Right atrium auricular region (tissue), 2 donors: ENCODE data around the gene RPP25. TPM values are rescaled to one million over a fixed set of nuclear protein-coding genes. Genes with fewer than 3 reads are reported as not detected.

Experiments used
- DNase-seq: peaks from one replicate; pipeline ENCODE4 v3.0.0-alpha.2; 2019; ENCODE audit warnings: low spot score
- H3K27ac ChIP-seq, 2 donors: fragments of 200-600 bp; sonication (generic); 1 replicate in 1 of 2; 2 replicates in 1 of 2; pipeline ENCODE4 v1.5.1; 2016 to 2019
- H3K27me3 ChIP-seq, 2 donors: fragments of 200-600 bp; sonication (generic); one replicate each; pipeline versions ENCODE4 v1.5.1 to v1.6.0; 2017 to 2019
- H3K36me3 ChIP-seq: fragments of 200-600 bp; sonication (generic); one replicate; pipeline ENCODE4 v1.5.1; 2016
- H3K4me1 ChIP-seq, 2 donors: fragments of 200-600 bp; sonication (generic); one replicate each; pipeline versions ENCODE4 v1.5.1 to v1.6.0; 2017 to 2019
- H3K4me3 ChIP-seq, 2 donors: fragments of 200-600 bp; sonication (generic); 1 replicate in 1 of 2; 2 replicates in 1 of 2; pipeline ENCODE4 v1.5.1; 2017 to 2019; ENCODE audit warnings: mild to moderate bottlenecking in 1 of 2, moderate library complexity in 1 of 2
- H3K9me3 ChIP-seq, 2 donors: fragments of 200-600 bp; sonication (generic); one replicate each; pipeline ENCODE4 v1.5.1; 2019
- CTCF ChIP-seq, 2 donors: fragments of 200-600 bp; sonication (generic); IDR thresholded peaks; one replicate each; pipeline ENCODE4 v1.5.1; 2019; ENCODE audit warnings: antibody characterized with exemption in 2 of 2
- total RNA-seq, 2 donors: library from RNA; depleted of rRNA; stranded (reverse); fragments of >200 nt; gene quantifications; one replicate each; pipeline ENCODE4 v1.1.0, GENCODE V29; 2016

The RPP25 gene
- total RNA-seq, 2 donors from 2014 or later, result 4.3 to 9.4 TPM

GRCh38 chr15:74962671-74963070, 6.1 kb upstream of the RPP25 start:
- Histone ChIP-seq H3K4me3 (no peak overlapping the region), H3K9me3 (no peaks in the 10 kb centered on the region), H3K4me1 (peaks cover 0 to 23% of the 10 kb centered on the region in 2 donors), H3K36me3 (no peaks in the 10 kb centered on the region), H3K27ac (no peak overlapping the region), H3K27me3 (no peaks in the 10 kb centered on the region)
- no peak for TF ChIP-seq CTCF (IDR thresholded peaks at IDR 0.05)
- no peak for DNase-seq

GRCh38 chr15:74962219-74962618, 5.6 kb upstream of the RPP25 start:
- H3K36me3 ChIP-seq, result no peaks in the 10 kb centered on the region
- no peaks in the 10 kb centered on the region for H3K27me3 ChIP-seq
- TF ChIP-seq CTCF (IDR thresholded peaks at IDR 0.05), result no peak
- no peaks in the 10 kb centered on the region for H3K9me3 ChIP-seq
- peaks cover 0 to 28% of the 10 kb centered on the region in 2 donors for H3K4me1 ChIP-seq
- no peak overlapping the region for H3K4me3 ChIP-seq
- no peak overlapping the region for H3K27ac ChIP-seq
- no peak for DNase-seq

- no peak for DNase-seq
- no peak overlapping the region for H3K4me3 ChIP-seq
- H3K36me3 ChIP-seq, result no peaks in the 10 kb centered on the region
- H3K9me3 ChIP-seq, result no peaks in the 10 kb centered on the region
- no peak for TF ChIP-seq CTCF (IDR thresholded peaks at IDR 0.05)
- H3K27me3 ChIP-seq, result no peaks in the 10 kb centered on the region
- H3K4me1 ChIP-seq, result peaks cover 0 to 30% of the 10 kb centered on the region in 2 donors
- H3K27ac ChIP-seq, result no peak overlapping the region
Observed at GRCh38 chr15:74961616-74962015, 5.0 kb upstream of the RPP25 start.

GRCh38 chr15:74960995-74961588, 4.5 kb upstream of the RPP25 start:
- H3K27me3 ChIP-seq, result no peaks in the 10 kb centered on the region
- H3K36me3 ChIP-seq, result no peaks in the 10 kb centered on the region
- H3K27ac ChIP-seq, result no peak overlapping the region
- no peak for DNase-seq
- no peak overlapping the region for H3K4me3 ChIP-seq
- H3K9me3 ChIP-seq, result no peaks in the 10 kb centered on the region
- no peak for TF ChIP-seq CTCF (IDR thresholded peaks at IDR 0.05)
- H3K4me1 ChIP-seq, result peaks cover 0 to 35% of the 10 kb centered on the region in 2 donors

- Histone ChIP-seq H3K9me3 (no peaks in the 10 kb centered on the region), H3K36me3 (no peaks in the 10 kb centered on the region), H3K27ac (no peak overlapping the region), H3K4me1 (peaks cover 0 to 43% of the 10 kb centered on the region in 2 donors), H3K4me3 (no peak overlapping the region), H3K27me3 (no peaks in the 10 kb centered on the region)
- DNase-seq, result no peak
- TF ChIP-seq CTCF (IDR thresholded peaks at IDR 0.05), result no peak
Observed at GRCh38 chr15:74960286-74960685, 3.7 kb upstream of the RPP25 start.

GRCh38 chr15:74959586-74959939, 3.0 kb upstream of the RPP25 start:
- Histone ChIP-seq H3K27ac (no peak overlapping the region), H3K4me3 (peak overlapping the region in 1 of 2 donors; percentile 66)

More at GRCh38 chr15:74959586-74959939, 3.0 kb upstream of the RPP25 start:
- H3K36me3 ChIP-seq, result no peaks in the 10 kb centered on the region
- DNase-seq, result no peak
- no peaks in the 10 kb centered on the region for H3K9me3 ChIP-seq
- TF ChIP-seq CTCF (IDR thresholded peaks at IDR 0.05), result no peak
- peaks cover 0 to 50% of the 10 kb centered on the region in 2 donors for H3K4me1 ChIP-seq
- H3K27me3 ChIP-seq, result no peaks in the 10 kb centered on the region
